Aorta (tissue), 5 donors: ENCODE data around the gene RNPEPL1. TPM values are rescaled to one million over a fixed set of nuclear protein-coding genes. Genes with fewer than 3 reads are reported as not detected.
"Not testable (repeated sequence)": the region's sequence is repeated elsewhere in the genome, so short reads cannot be mapped to it uniquely, and the experiment has no call there.

Experiments used
- ATAC-seq: fragments of 200-7000 bp; cut with Tn5 transposase; one replicate; pipeline ENCODE4 v1.9.1; 2022; ENCODE audit warnings: moderate library complexity; ENCODE audit not compliant: low FRiP score
- DNase-seq, 2 donors: peaks; one replicate each; pipeline ENCODE4 v3.0.0-alpha.2; 2020
- H3K27ac ChIP-seq, 2 donors: one replicate each; pipeline ENCODE4 v1.5.1; 2013; ENCODE audit warnings: low read length in 2 of 2, mild to moderate bottlenecking in 2 of 2, moderate library complexity in 2 of 2, control low read depth in 1 of 2, inconsistent platforms in 1 of 2, low read depth in 1 of 2
- H3K27me3 ChIP-seq, 2 donors: one replicate each; pipeline ENCODE4 v1.6.1; 2013; ENCODE audit warnings: control low read depth in 1 of 2, low read length in 1 of 2, mild to moderate bottlenecking in 1 of 2, moderate library complexity in 1 of 2; ENCODE audit not compliant: insufficient read depth in 2 of 2, control insufficient read depth in 1 of 2
- H3K36me3 ChIP-seq, 2 donors: one replicate each; pipeline ENCODE4 v1.6.1; 2013; ENCODE audit warnings: control low read depth in 1 of 2, low read length in 1 of 2, mild to moderate bottlenecking in 1 of 2; ENCODE audit not compliant: insufficient read depth in 2 of 2, control insufficient read depth in 1 of 2
- H3K4me1 ChIP-seq, 2 donors: one replicate each; pipeline ENCODE4 v1.6.1; 2013; ENCODE audit warnings: low read length in 2 of 2, control low read depth in 1 of 2, mild to moderate bottlenecking in 1 of 2, moderate library complexity in 1 of 2; ENCODE audit not compliant: insufficient read depth in 2 of 2, control insufficient read depth in 1 of 2
- H3K4me3 ChIP-seq, 2 donors: one replicate each; pipeline ENCODE4 v1.5.1; 2013; ENCODE audit warnings: low read length in 2 of 2, control low read depth in 1 of 2, mild to moderate bottlenecking in 1 of 2
- H3K9me3 ChIP-seq: one replicate; pipeline ENCODE4 v1.6.1; 2013; ENCODE audit warnings: mild to moderate bottlenecking, low read length; ENCODE audit not compliant: control insufficient read depth
- WGBS, 2 donors: extraction: QIAGEN DNeasy Blood & Tissue Kit; methylation state at CpG; one replicate each; pipeline ENCODE4 v1.1.7; 2013; 5-methylcytosine and 5-hydroxymethylcytosine counted together
- intact Hi-C, 2 donors: fragments of 100-400 bp; cut with DNase I; formaldehyde crosslinking; loops; one replicate each; pipeline versions ENCODE4 v1.14.2 to v1.15.0; 2022
- polyA plus RNA-seq, 2 donors: library from polyadenylated mRNA; stranded (reverse); fragments of 200-250 nt; gene quantifications; one replicate each; pipeline ENCODE4 v1.2.3, GENCODE V29; 2013
- total RNA-seq, 2 donors: library from RNA; stranded (reverse); fragmentation: NEBNext Ultra II Directional; extraction: Animal tissue kit (Norgen Biotek cat#: 25700); gene quantifications; one replicate each; pipeline ENCODE4 v1.2.1, GENCODE V29; 2021
- donor health status: healthy with polysubstance abuse.
- donor health status: Bipolar disorder and iron deficiency.
- donor health status: DM: no; HTN: no; CAD: no.
- donor health status: DM: no; HTN: no; CAD: no.
- donor health status: DM: yes; HTN: yes; CAD: no.

Gene RNPEPL1
- total and polyA plus RNA-seq, 4 donors, result 42.9 to 108 (median 47.6) TPM

GRCh38 chr2:240560480-240561324, 7.6 kb upstream of the RNPEPL1 start:
- DNase-seq (peak; percentile 100), ATAC-seq (peak; percentile 94)
- Histone ChIP-seq H3K4me3 (peak overlapping the region; percentile 67 to 71), H3K27ac (peak overlapping the region; percentile 83 to 87), H3K27me3 (no peaks in the 10 kb centered on the region), H3K36me3 (no peaks in the 10 kb centered on the region), H3K4me1 (peaks cover 0 to under 1% of the 10 kb centered on the region in 2 donors), H3K9me3 (no peaks in the 10 kb centered on the region)
- 0 to 1% methylated on average over 74 to 101 of the region's 101 CpGs for WGBS, 2 donors
- intact Hi-C loops, result loop anchor here in 1 of 2 donors (2.0 to 10.0 kb wide), 2 partner anchors 26 to 434 kb away; partner anchors contain the start of genes CAPN10 and SNED1

GRCh38 chr2:240561325-240561971, 6.8 kb upstream of the RNPEPL1 start:
- Histone ChIP-seq H3K36me3 (no peaks in the 10 kb centered on the region), H3K9me3 (no peaks in the 10 kb centered on the region), H3K4me3 (no peak overlapping the region), H3K27me3 (no peaks in the 10 kb centered on the region), H3K27ac (peak overlapping the region in 1 of 2 donors; percentile 83), H3K4me1 (peaks cover 0 to 4% of the 10 kb centered on the region in 2 donors)
- 32% methylated on average over 14 of the region's 14 CpGs for WGBS, 2 donors
- intact Hi-C loops, result loop anchor here in 1 of 2 donors (2.0 to 10.0 kb wide), 2 partner anchors 25 to 433 kb away; partner anchors contain the start of genes CAPN10 and SNED1
- ATAC-seq (peak; percentile 4), DNase-seq (no peak)

- H3K4me1 ChIP-seq, H3K27ac ChIP-seq, DNase-seq, H3K9me3 ChIP-seq, H3K36me3 ChIP-seq, ATAC-seq, H3K4me3 ChIP-seq, H3K27me3 ChIP-seq: not testable (repeated sequence)
- intact Hi-C loops, result loop anchor here in 1 of 2 donors (10.0 kb wide), 1 partner anchor 432 kb away; the partner anchor contains the start of gene SNED1
- WGBS, 2 donors, result 96% methylated on average over 17 of the region's 17 CpGs
Measured at GRCh38 chr2:240563231-240563630, 5.1 kb upstream of the RNPEPL1 start.

GRCh38 chr2:240563951-240564560, 4.2 kb upstream of the RNPEPL1 start:
- Histone ChIP-seq H3K9me3 (no peaks in the 10 kb centered on the region), H3K36me3 (no peaks in the 10 kb centered on the region), H3K27ac (no peak overlapping the region), H3K4me3 (no peak overlapping the region), H3K27me3 (no peaks in the 10 kb centered on the region), H3K4me1 (peaks cover 0 to 4% of the 10 kb centered on the region in 2 donors)
- DNase-seq (no peak), ATAC-seq (no peak)
- intact Hi-C loops, result loop anchor here in 1 of 2 donors (10.0 kb wide), 1 partner anchor 431 kb away; the partner anchor contains the start of gene SNED1
- 92 to 96% methylated on average over 12 of the region's 12 CpGs for WGBS, 2 donors

- H3K9me3 ChIP-seq, result no peaks in the 10 kb centered on the region
- no peaks in the 10 kb centered on the region for H3K27me3 ChIP-seq
- H3K27ac ChIP-seq, result no peak overlapping the region
- H3K4me1 ChIP-seq, result peaks cover 0 to 4% of the 10 kb centered on the region in 2 donors
- ATAC-seq (no peak), DNase-seq (no peak)
- no peak overlapping the region for H3K4me3 ChIP-seq
- no peaks in the 10 kb centered on the region for H3K36me3 ChIP-seq
- intact Hi-C loops, result loop anchor here in 1 of 2 donors (10.0 kb wide), 1 partner anchor 430 kb away; the partner anchor contains the start of gene SNED1
- WGBS, 2 donors, result 85 to 90% methylated on average over 10 of the region's 10 CpGs
Measured at GRCh38 chr2:240564561-240565332, 3.5 kb upstream of the RNPEPL1 start.

GRCh38 chr2:240565333-240566202, 2.7 kb upstream of the RNPEPL1 start:
- Histone ChIP-seq H3K27ac (peak overlapping the region in 1 of 2 donors; percentile 23), H3K27me3 (no peaks in the 10 kb centered on the region), H3K4me3 (no peak overlapping the region), H3K4me1 (peaks cover 0 to 4% of the 10 kb centered on the region in 2 donors), H3K36me3 (no peaks in the 10 kb centered on the region), H3K9me3 (no peaks in the 10 kb centered on the region)
- intact Hi-C loops, result loop anchor here in 1 of 2 donors (10.0 kb wide), 1 partner anchor 429 kb away; the partner anchor contains the start of gene SNED1
- DNase-seq (peak; percentile 89 to 90), ATAC-seq (peak; percentile 17)
- WGBS, 2 donors, result 64 to 65% methylated on average over 26 of the region's 26 CpGs
